BJ (cell line): ENCODE results near the gene PAM. TPM values are rescaled to one million over a fixed set of nuclear protein-coding genes. Genes with fewer than 3 reads are reported as not detected.

Experiments
- CTCF ChIA-PET: fragments of 350-600 bp; formaldehyde crosslinking; extraction: SDS; loops from one replicate; lab custom pipeline; 2021; ENCODE audit warnings: antibody characterized with exemption, inconsistent platforms; lab: Yijun Ruan, JAX
- POLR2A ChIA-PET: fragments of 300-600 bp; sonication (Branson Sonifier 250); formaldehyde crosslinking; extraction: SDS; loops from one replicate; lab custom pipeline; 2021; ENCODE audit warnings: antibody characterized with exemption; lab: Charles Lee
- DNase-seq: peaks from one replicate; pipeline ENCODE4 v3.0.0-alpha.2; 2011; ENCODE audit warnings: low read depth
- H3K27me3 ChIP-seq: 2 replicates; pipeline ENCODE4 v1.6.0; 2011; ENCODE audit warnings: low read length; ENCODE audit not compliant: control insufficient read depth, insufficient read depth
- H3K36me3 ChIP-seq: 2 replicates; pipeline ENCODE4 v1.5.1; 2011; ENCODE audit warnings: low read length; ENCODE audit not compliant: control insufficient read depth, insufficient read depth
- H3K4me3 ChIP-seq: 2 replicates; pipeline ENCODE4 v1.5.1; 2011; ENCODE audit warnings: low read depth, mild to moderate bottlenecking, control low read depth, low read length
- CTCF ChIP-seq: IDR thresholded peaks from 2 replicates; pipeline ENCODE4 v1.5.1; 2011; ENCODE audit warnings: low read depth, mild to moderate bottlenecking, control low read depth, inconsistent platforms, low read length, moderate library complexity; ENCODE audit not compliant: insufficient read depth
- polyA plus RNA-seq: library from polyadenylated mRNA; depleted of rRNA; stranded (reverse); fragments of >200 nt; gene quantifications from 2 replicates; pipeline ENCODE4 v1.2.3, GENCODE V29; 2011

PAM gene
- polyA plus RNA-seq, 1 experiment: 256 TPM

DNA sequence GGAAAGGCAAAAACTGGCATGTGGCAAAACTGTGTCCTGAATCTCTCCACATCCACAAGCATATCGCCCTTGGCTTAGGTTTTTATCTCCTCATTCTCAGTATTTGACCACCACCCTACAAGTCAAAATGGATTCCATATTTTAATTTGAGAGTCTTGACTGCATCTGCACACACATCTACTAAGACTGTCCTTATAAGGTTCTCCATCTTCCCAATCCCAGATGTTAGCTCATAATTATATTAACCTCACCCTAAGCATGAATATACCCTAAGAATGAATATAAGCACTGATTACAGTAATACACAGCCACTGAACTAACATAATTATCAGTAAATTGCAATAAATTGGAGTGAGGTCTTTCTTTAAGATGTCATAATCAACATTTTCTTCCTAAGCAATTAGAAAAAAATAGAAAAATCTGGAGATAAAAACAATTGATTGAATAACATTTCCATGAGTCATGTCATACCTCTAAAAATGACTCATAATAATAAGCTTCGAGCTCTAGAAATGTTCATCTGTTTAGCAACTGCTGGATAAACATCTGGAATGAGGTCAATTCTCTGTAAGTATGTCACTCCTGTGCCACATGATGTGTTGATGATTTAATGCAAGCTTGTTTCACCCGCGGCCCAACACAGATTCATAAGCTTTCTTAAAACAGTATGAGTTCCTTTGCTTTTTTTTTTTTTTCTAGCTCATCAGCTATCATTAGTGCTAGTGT lies 39.9 kb upstream of the PAM start:
- CTCF ChIA-PET: interaction anchor here (1.6 kb wide), 1 partner anchor 34 kb away, joined by 6 read pairs; no protein-coding TSS in a partner anchor
- POLR2A ChIA-PET: no interaction called here
- H3K4me3 ChIP-seq: no peak overlapping the region
- H3K27me3 ChIP-seq: no peaks in the 10 kb centered on the region
- no peak for TF ChIP-seq CTCF
- no peaks in the 10 kb centered on the region for H3K36me3 ChIP-seq
- DNase-seq: peak; percentile 73

GRCh38 chr5:102716017-102716416 lies 39.1 kb upstream of the PAM start:
- Histone ChIP-seq H3K36me3 (no peaks in the 10 kb centered on the region), H3K27me3 (no peaks in the 10 kb centered on the region), H3K4me3 (no peak overlapping the region)
- DNase-seq: no peak
- ChIA-PET POLR2A (no interaction called here), CTCF (no interaction called here)
- no peak for TF ChIP-seq CTCF

GRCh38 chr5:102718819-102719218 lies 36.3 kb upstream of the PAM start:
- Histone ChIP-seq H3K36me3 (no peaks in the 10 kb centered on the region), H3K4me3 (no peak overlapping the region), H3K27me3 (no peaks in the 10 kb centered on the region)
- peak; percentile 31 for DNase-seq
- CTCF ChIA-PET: interaction anchor here (0.7 to 1.1 kb wide), 2 partner anchors 50 to 242 kb away, joined by 3 read pairs; no protein-coding TSS in a partner anchor
- no peak for TF ChIP-seq CTCF
- POLR2A ChIA-PET: no interaction called here

GRCh38 chr5:102719886-102720285 lies 35.2 kb upstream of the PAM start:
- Histone ChIP-seq H3K27me3 (no peaks in the 10 kb centered on the region), H3K4me3 (no peak overlapping the region), H3K36me3 (no peaks in the 10 kb centered on the region)
- DNase-seq: no peak
- TF ChIP-seq CTCF: no peak
- CTCF ChIA-PET: no interaction called here
- POLR2A ChIA-PET: no interaction called here

GRCh38 chr5:102720969-102721368 lies 34.1 kb upstream of the PAM start:
- POLR2A ChIA-PET: no interaction called here
- CTCF ChIA-PET: no interaction called here
- TF ChIP-seq CTCF: no peak
- Histone ChIP-seq H3K36me3 (no peaks in the 10 kb centered on the region), H3K4me3 (no peak overlapping the region), H3K27me3 (no peaks in the 10 kb centered on the region)
- DNase-seq: no peak
